WTC11 (cell line): ENCODE results near the gene ANO2. TPM values are rescaled to one million over a fixed set of nuclear protein-coding genes. Genes with fewer than 3 reads are reported as not detected.

ENCODE experiments used
- ATAC-seq: fragments of 200-7000 bp; cut with Tn5 transposase; 2 replicates; pipeline ENCODE4 v1.10.0; 2021; ENCODE audit warnings: mild to moderate bottlenecking, moderate library complexity
- CTCF ChIA-PET: fragments of 300-600 bp; sonication (Branson Sonifier 250); formaldehyde crosslinking; loops from one replicate; lab custom pipeline; 2021; ENCODE audit warnings: antibody characterized with exemption; lab: Charles Lee
- POLR2A ChIA-PET: fragments of 350-600 bp; sonication (Branson Sonifier 250); formaldehyde crosslinking; loops from one replicate; lab custom pipeline; 2021; ENCODE audit warnings: antibody characterized with exemption; lab: Charles Lee
- DNase-seq: peaks from one replicate; pipeline ENCODE4 v3.0.0; 2021; ENCODE audit warnings: low spot score
- H3K27ac Mint-ChIP-seq: 2 replicates; pipeline ENCODE4 v1.8.0; 2021; ENCODE audit warnings: mixed read lengths
- H3K27me3 Mint-ChIP-seq: 2 replicates; pipeline ENCODE4 v1.8.0; 2021; ENCODE audit warnings: low read depth, mild to moderate bottlenecking, moderate library complexity, mixed read lengths
- H3K36me3 Mint-ChIP-seq: 2 replicates; pipeline ENCODE4 v1.8.0; 2021; ENCODE audit warnings: mixed read lengths
- H3K4me1 Mint-ChIP-seq: 2 replicates; pipeline ENCODE4 v1.8.0; 2022; ENCODE audit warnings: mixed read lengths
- H3K4me3 Mint-ChIP-seq: 2 replicates; pipeline ENCODE4 v1.8.0; 2021; ENCODE audit warnings: mild to moderate bottlenecking, moderate library complexity, mixed read lengths
- H3K9me3 Mint-ChIP-seq: 2 replicates; pipeline ENCODE4 v1.8.0; 2021; ENCODE audit warnings: mixed read lengths
- ATF3 ChIP-seq: sonication (generic); formaldehyde crosslinking; conservative IDR thresholded peaks from 2 replicates; pipeline ENCODE4 v1.8.1; 2022; ENCODE audit warnings: mild to moderate bottlenecking, missing genetic modification reagents
- CDX4 ChIP-seq: fragments of 250-450 bp; sonication (Bioruptor Pico); IDR thresholded peaks from 2 replicates; pipeline ENCODE4 v1.9.0; 2021; ENCODE audit warnings: moderate library complexity, mild to moderate bottlenecking, inconsistent platforms, borderline replicate concordance
- ELF4 ChIP-seq: sonication (generic); formaldehyde crosslinking; IDR thresholded peaks from 2 replicates; pipeline ENCODE4 v1.8.1; 2022; ENCODE audit warnings: low read depth, mild to moderate bottlenecking, moderate library complexity, missing genetic modification reagents
- ERG ChIP-seq: fragments of 250-450 bp; sonication (Bioruptor Pico); IDR thresholded peaks from 2 replicates; pipeline ENCODE4 v1.8.0; 2021; ENCODE audit warnings: mild to moderate bottlenecking
- FOXJ3 ChIP-seq: sonication (generic); formaldehyde crosslinking; IDR thresholded peaks from 2 replicates; pipeline ENCODE4 v1.9.0; 2021; ENCODE audit warnings: missing genetic modification reagents, mild to moderate bottlenecking, borderline replicate concordance
- FOXP4 ChIP-seq: sonication (generic); formaldehyde crosslinking; IDR thresholded peaks from 2 replicates; pipeline ENCODE4 v1.8.0; 2022; ENCODE audit warnings: mild to moderate bottlenecking, missing genetic modification reagents
- GRHL2 ChIP-seq: fragments of 250-450 bp; sonication (Bioruptor Pico); IDR thresholded peaks from 2 replicates; pipeline ENCODE4 v1.8.0; 2022; ENCODE audit warnings: mild to moderate bottlenecking, moderate library complexity; ENCODE audit not compliant: insufficient replicate concordance, severe bottlenecking
- IRF1 ChIP-seq: sonication (generic); formaldehyde crosslinking; IDR thresholded peaks from 2 replicates; pipeline ENCODE4 v1.8.0; 2023; ENCODE audit warnings: missing genetic modification reagents
- IRF2 ChIP-seq: sonication (generic); formaldehyde crosslinking; IDR thresholded peaks from 2 replicates; pipeline ENCODE4 v1.8.0; 2022; ENCODE audit warnings: low read depth, missing genetic modification reagents, borderline replicate concordance
- JAZF1 ChIP-seq: fragments of 250-450 bp; sonication (Bioruptor Pico); IDR thresholded peaks from 2 replicates; pipeline ENCODE4 v1.9.0; 2021; ENCODE audit warnings: moderate library complexity, mild to moderate bottlenecking, inconsistent platforms
- MLX ChIP-seq: sonication (generic); formaldehyde crosslinking; IDR thresholded peaks from 2 replicates; pipeline ENCODE4 v1.8.1; 2023; ENCODE audit warnings: mild to moderate bottlenecking, missing genetic modification reagents, moderate library complexity
- NFE2L1 ChIP-seq: sonication (generic); formaldehyde crosslinking; IDR thresholded peaks from 2 replicates; pipeline ENCODE4 v1.8.1; 2023; ENCODE audit warnings: missing genetic modification reagents
- NFYB ChIP-seq: sonication (generic); formaldehyde crosslinking; conservative IDR thresholded peaks from 2 replicates; pipeline ENCODE4 v1.8.0; 2022; ENCODE audit warnings: low read depth, missing genetic modification reagents
- OVOL2 ChIP-seq: fragments of 250-450 bp; sonication (Bioruptor Pico); IDR thresholded peaks from 2 replicates; pipeline ENCODE4 v1.9.0; 2021; ENCODE audit warnings: mild to moderate bottlenecking, borderline replicate concordance
- PREB ChIP-seq: sonication (generic); formaldehyde crosslinking; IDR thresholded peaks from 2 replicates; pipeline ENCODE4 v1.8.1; 2022; ENCODE audit warnings: mild to moderate bottlenecking, missing genetic modification reagents, moderate library complexity, borderline replicate concordance
- PRRX2 ChIP-seq: fragments of 250-450 bp; sonication (Bioruptor Pico); IDR thresholded peaks from 2 replicates; pipeline ENCODE4 v1.8.0; 2021; ENCODE audit warnings: mild to moderate bottlenecking
- RORB ChIP-seq: fragments of 250-450 bp; sonication (Bioruptor Pico); IDR thresholded peaks from 2 replicates; pipeline ENCODE4 v1.9.0; 2021; ENCODE audit warnings: mild to moderate bottlenecking
- SOX15 ChIP-seq: fragments of 250-450 bp; sonication (Bioruptor Pico); IDR thresholded peaks from 2 replicates; pipeline ENCODE4 v1.9.0; 2021; ENCODE audit warnings: mild to moderate bottlenecking
- SP1 ChIP-seq: sonication (generic); formaldehyde crosslinking; conservative IDR thresholded peaks from 2 replicates; pipeline ENCODE4 v1.8.1; 2022; ENCODE audit warnings: missing genetic modification reagents
- USF1 ChIP-seq: sonication (generic); formaldehyde crosslinking; IDR thresholded peaks from 2 replicates; pipeline ENCODE4 v1.8.0; 2022; ENCODE audit warnings: mild to moderate bottlenecking, missing genetic modification reagents
- ZNF121 ChIP-seq: sonication (generic); formaldehyde crosslinking; IDR thresholded peaks from 2 replicates; pipeline ENCODE4 v1.8.0; 2023; ENCODE audit warnings: missing genetic modification reagents
- ZNF219 ChIP-seq: sonication (generic); formaldehyde crosslinking; IDR thresholded peaks from 2 replicates; pipeline ENCODE4 v1.8.0; 2023; ENCODE audit warnings: missing genetic modification reagents, mild to moderate bottlenecking, borderline replicate concordance
- ZNF263 ChIP-seq: sonication (generic); formaldehyde crosslinking; IDR thresholded peaks from 2 replicates; pipeline ENCODE4 v1.8.1; 2022; ENCODE audit warnings: low read depth, mild to moderate bottlenecking, moderate library complexity, missing genetic modification reagents
- ZNF317 ChIP-seq: sonication (generic); formaldehyde crosslinking; IDR thresholded peaks from 2 replicates; pipeline ENCODE4 v1.8.1; 2023; ENCODE audit warnings: low read depth, mild to moderate bottlenecking, moderate library complexity, missing genetic modification reagents, borderline replicate concordance
- total RNA-seq: library from RNA; stranded (reverse); gene quantifications from 3 replicates; pipeline ENCODE4 v1.2.3, GENCODE V29; 2021

Gene ANO2
- total RNA-seq, 1 experiment from 2014 or later: 2.8 TPM

- TF ChIP-seq CDX4 (CRISPR knock-in tag) (no peak), ZNF219 (CRISPR knock-in tag) (no peak), OVOL2 (no peak), PREB (CRISPR knock-in tag) (no peak), IRF2 (CRISPR knock-in tag) (no peak)
Observed at GRCh38 chr12:5912011-5912410, 33.0 kb downstream of the ANO2 start (continued).

- H3K36me3 Mint-ChIP-seq: no peaks in the 10 kb centered on the region
- TF ChIP-seq ZNF219 (CRISPR knock-in tag) (no peak), JAZF1 (no peak), RORB (no peak), SOX15 (no peak), GRHL2 (CRISPR knock-in tag) (no peak), ZNF317 (CRISPR knock-in tag) (no peak), NFE2L1 (CRISPR knock-in tag) (no peak)
- TF ChIP-seq, all 79 proteins: peak for 0
- CTCF ChIA-PET: interaction anchor here (1.1 to 2.7 kb wide), 4 partner anchors 12 to 374 kb away, joined by 3 to 12 read pairs (median 6); no protein-coding TSS in a partner anchor
- no peaks in the 10 kb centered on the region for H3K4me1 Mint-ChIP-seq
- H3K27ac Mint-ChIP-seq: no peak overlapping the region
- no peak overlapping the region for H3K4me3 Mint-ChIP-seq
- DNase-seq (no peak), ATAC-seq (no peak)
- no peaks in the 10 kb centered on the region for H3K9me3 Mint-ChIP-seq
- POLR2A ChIA-PET: no interaction called here
- no peaks in the 10 kb centered on the region for H3K27me3 Mint-ChIP-seq
Observed at GRCh38 chr12:5910790-5911548, 34.1 kb downstream of the ANO2 start.

GRCh38 chr12:5909560-5909959 lies 35.5 kb downstream of the ANO2 start:
- no peak for DNase-seq
- H3K36me3 Mint-ChIP-seq: no peaks in the 10 kb centered on the region
- TF ChIP-seq CDX4 (CRISPR knock-in tag) (no peak), PRRX2 (CRISPR knock-in tag) (no peak), ATF3 (CRISPR knock-in tag) (no peak), FOXJ3 (CRISPR knock-in tag) (no peak), ZNF263 (CRISPR knock-in tag) (no peak), IRF2 (CRISPR knock-in tag) (no peak), USF1 (CRISPR knock-in tag) (no peak), NFYB (no peak), FOXP4 (CRISPR knock-in tag) (no peak), IRF1 (no peak), ELF4 (CRISPR knock-in tag) (no peak), ERG (no peak), SP1 (CRISPR knock-in tag) (no peak), RORB (no peak), MLX (CRISPR knock-in tag) (no peak), ZNF121 (no peak)

More at GRCh38 chr12:5909560-5909959, 35.5 kb downstream of the ANO2 start:
- Mint-ChIP-seq H3K4me1 (peaks cover 7% of the 10 kb centered on the region; the same call in 1 of the 2 replicates), H3K27me3 (no peaks in the 10 kb centered on the region), H3K27ac (no peak overlapping the region), H3K4me3 (no peak overlapping the region), H3K9me3 (no peaks in the 10 kb centered on the region)
- ATAC-seq: no peak
- POLR2A ChIA-PET: no interaction called here
- CTCF ChIA-PET: interaction anchor here (1.5 to 2.5 kb wide), 3 partner anchors 10 to 129 kb away, joined by 7 to 17 read pairs (median 8); no protein-coding TSS in a partner anchor
